Stimulated activated CD8-positive, alpha-beta memory T cell treated with anti-CD3 and anti-CD28 coated beads, Interleukin-15, amount 100 ng/mL, for 24 hours (primary cell): Measurements from ENCODE around the gene GDPD4.

ENCODE experiments used
- DNase-seq: peaks from one replicate; pipeline ENCODE4 v3.0.0-alpha.2; 2020; ENCODE audit warnings: low read depth

Gene GDPD4

GRCh38 chr11:77299528-77299993 is 1.9 kb downstream of the GDPD4 start:
- DNase-seq: no peak

DNA sequence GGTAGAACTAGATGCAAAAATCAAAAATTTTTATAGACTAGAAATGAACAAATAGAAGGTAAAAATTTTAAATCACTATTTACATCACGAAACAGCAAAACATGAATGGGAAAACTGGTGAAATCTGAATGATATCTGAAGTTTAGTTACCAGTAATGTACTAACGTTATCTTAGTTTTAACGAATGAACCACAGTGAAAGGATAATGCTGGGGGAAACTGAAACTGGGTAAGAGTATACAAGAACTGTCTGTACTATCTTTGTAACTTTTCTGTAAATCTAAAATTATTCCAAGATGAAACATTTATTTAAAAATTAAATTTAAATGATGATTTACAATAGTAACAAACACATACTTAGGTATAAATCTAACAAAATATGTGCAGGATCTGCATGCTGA is 7.4 kb downstream of the GDPD4 start:
- no peak for DNase-seq

DNA sequence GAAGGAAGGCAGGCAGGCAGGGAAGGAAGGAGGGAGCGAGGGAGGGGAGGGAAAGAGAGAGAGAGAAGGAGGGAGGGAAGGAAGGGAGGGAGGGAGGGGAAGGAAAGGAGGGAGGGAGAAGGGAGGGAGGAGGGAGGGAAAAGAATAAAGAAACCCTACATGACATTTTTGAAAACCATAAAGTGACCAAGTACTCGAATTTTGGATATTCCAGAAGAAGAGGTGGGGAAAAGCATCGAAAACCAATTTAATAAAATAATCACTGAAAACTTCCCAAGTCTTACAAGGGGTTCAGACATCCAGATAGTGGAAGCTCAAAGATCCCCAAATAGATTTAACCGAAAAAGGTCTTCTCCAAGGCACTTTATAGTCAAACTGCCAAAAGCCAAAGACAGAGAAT is 11.7 kb downstream of the GDPD4 start:
- no peak for DNase-seq

DNA sequence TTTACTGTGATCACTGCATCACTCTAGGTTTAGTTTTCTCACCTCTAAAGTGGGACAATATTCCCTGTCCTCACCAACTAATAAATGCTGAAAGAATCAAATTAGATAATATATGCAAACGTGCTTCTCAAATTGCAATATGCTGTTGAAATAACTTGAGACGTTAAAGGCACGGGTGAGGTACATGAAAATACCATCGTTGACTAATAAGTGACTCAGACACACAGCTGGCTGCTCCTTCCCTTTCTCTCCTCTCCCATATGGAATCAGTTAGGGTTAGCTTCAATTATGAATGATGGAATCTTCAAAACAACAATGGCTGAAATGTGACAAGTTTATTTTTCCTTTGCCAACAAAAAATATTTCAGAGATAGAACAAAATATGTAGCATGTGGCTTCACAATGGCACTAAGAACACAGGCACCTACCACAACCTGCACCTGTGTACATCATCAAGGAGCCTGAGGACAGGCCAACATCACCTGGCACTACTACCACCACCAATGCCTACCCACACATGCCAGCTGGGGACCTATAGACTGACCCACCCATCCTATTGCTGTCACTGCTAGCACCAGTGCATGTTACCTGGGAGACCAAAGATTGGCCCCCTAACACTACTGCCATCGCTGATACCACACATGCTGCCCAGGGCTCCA is 13.7 kb downstream of the GDPD4 start:
- no peak for DNase-seq

GRCh38 chr11:77287136-77287535 is 14.3 kb downstream of the GDPD4 start:
- DNase-seq: no peak

DNA sequence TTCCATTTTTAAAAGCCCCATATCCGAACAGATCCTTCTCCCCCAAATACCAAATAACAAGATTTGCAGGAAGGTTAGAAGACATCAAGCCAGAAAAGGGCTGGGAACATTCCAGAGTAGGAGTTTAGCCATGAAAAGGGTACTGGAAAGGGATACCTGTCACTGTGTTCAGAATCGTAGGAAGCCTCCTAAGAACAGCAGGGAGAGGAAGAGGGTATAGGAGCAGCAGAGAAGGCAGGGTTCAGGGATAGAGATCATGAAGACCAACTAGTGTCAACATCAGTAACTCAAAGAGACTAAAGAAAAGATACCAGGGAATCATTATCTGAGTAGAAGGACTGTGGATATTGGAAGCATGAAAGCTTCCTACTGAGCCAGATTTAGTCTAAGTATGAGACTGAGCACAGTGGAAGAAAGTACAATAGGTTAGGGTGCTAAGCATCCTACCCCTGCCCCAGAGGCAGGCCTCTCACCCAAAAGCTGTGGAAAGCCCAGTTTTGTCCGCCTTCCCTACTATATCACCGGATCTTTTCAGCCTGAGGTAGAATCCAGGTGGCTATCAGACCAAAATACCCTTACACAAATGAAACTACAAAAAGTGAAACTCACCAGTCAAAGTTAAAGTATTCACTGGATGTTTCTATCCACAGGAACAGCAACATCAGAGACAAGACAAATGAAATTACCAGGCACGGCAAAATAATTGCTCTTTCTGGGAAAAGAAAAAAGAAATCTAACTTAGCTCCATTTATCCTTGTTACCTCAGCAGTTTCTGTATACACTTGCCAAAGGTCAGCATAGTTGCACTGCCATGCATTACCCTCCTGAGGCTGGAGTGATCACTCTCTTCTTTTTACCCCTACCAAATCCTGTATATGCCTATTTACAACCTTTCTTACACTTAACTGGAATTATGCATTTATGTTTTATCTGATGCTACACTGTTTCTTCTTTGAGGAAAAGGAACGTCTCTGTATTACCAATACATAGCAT is 16.7 kb downstream of the GDPD4 start:
- no peak for DNase-seq

DNA sequence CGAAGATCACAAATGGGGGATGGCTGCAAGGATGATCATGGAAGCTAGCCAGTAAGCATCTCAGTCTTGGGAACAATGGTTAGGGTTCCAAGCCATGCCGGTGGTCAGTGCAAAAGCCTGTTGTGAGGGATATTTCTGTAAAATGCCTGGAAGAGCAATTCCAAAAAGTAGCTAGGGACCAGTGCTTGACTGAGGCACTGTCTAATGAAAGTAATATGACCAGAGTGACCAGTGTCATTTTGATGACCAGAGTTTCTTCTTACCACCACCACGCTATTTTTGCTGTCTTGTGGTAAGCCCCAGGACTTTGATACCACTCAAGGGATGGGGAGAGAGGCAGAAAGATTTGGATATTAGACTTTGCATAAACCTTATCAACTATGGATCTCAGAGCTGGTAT is 18.4 kb downstream of the GDPD4 start:
- DNase-seq: no peak

GRCh38 chr11:77278595-77279506 is 22.6 kb downstream of the GDPD4 start:
- no peak for DNase-seq

DNA sequence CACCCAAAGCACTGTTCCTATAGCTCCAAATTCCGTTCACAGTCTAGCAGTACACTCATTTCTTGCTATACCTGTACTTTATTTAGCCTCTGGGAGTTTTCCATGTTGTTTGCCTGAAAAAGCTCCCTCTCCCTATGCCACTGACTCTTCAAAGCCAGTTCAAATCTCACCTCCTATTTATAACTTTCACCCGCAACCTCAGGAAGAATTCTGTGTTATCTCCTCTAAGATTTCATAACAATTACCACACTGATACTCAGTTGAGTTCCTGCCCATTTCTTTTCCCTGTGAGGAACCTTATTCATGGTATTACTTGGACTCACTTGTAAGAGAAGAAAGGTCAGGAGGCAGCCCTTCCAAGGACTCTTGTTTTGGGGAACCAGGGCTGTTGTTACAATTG is 25.2 kb downstream of the GDPD4 start:
- DNase-seq: no peak

DNA sequence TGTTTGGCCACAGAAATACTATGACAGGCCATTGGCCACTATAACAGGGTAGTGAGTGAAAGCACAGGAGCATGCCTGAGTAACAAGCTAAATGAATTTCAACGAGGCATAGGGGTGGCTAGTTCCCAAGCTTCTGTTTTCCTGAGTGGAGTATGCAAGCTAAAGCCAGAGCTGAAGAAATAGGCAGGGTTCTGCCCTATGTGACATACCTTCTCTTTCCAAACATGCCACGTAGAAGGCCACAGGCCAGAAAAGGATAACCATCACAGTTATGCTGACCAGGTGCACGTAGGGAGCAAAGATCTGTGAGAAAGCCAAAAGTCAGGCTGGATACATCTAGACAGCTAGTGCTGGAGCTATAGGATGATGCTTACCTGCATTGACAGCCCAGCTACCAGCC is 30.6 kb downstream of the GDPD4 start:
- DNase-seq: no peak

DNA sequence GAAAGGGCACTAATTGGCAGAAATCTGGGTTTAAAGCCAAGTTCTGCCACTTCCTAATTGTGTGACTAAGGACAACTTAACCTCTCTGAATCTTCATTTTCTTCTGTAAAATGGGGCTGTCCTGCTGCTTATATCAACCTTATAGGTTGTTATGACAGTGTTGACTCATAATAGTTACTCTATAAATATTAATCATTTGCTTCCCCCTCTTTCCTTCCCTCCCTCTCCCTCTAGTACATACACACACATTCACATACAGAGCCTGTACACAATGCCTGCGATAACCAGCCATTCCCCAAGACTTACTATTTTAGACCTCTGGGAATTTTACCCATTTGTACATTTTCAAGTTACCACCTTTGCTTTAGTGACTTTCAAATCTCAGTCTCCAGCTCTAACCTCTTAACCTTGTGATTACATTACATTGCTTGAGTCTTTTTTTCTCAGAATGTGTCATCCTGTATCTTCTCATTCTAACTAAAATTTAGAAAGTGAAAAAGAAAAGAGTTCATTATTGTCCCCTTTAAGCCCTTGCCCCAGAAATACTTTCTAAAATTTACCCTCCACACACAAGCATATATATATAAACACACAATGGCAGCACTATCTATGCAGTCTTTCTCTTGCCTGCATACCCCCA is 31.9 kb downstream of the GDPD4 start:
- no peak for DNase-seq

- no peak for DNase-seq
Observed at GRCh38 chr11:77267962-77268361, 33.5 kb downstream of the GDPD4 start.

GRCh38 chr11:77266766-77267165 is 34.7 kb downstream of the GDPD4 start:
- DNase-seq: no peak

DNA sequence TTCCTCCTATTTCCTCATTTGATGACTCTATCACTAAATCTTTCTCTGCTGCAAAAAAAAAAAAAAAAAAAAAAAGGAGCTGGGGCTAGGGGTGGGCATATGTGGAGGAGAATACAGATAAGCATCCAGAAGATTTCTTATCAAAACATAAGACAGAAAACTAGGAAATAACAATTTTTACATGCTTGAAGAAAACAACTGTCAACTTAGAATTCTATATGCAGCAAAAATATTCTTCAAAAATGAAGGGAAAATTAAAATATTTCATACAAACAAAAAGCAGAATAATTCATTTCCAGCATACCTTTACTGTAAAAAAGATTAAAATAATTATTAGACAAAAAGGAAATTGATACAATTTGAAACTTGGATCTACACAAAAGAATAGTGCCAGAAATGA is 38.7 kb downstream of the GDPD4 start:
- no peak for DNase-seq

- no peak for DNase-seq
Observed at GRCh38 chr11:77259641-77260040, 41.8 kb downstream of the GDPD4 start.

- no peak for DNase-seq
Observed at GRCh38 chr11:77253690-77254089, 47.8 kb downstream of the GDPD4 start.

GRCh38 chr11:77252555-77253270 is 48.8 kb downstream of the GDPD4 start:
- DNase-seq: no peak

- DNase-seq: no peak
Observed at GRCh38 chr11:77250881-77251640, 50.4 kb downstream of the GDPD4 start.

GRCh38 chr11:77249427-77249826 is 52.1 kb downstream of the GDPD4 start:
- no peak for DNase-seq
